ENCODE data around the gene ANXA11. TPM values are rescaled to one million over a fixed set of nuclear protein-coding genes. Genes with fewer than 3 reads are reported as not detected.
A peak's percentile ranks its signal among the peaks of the same experiment; 100 is the strongest.

The ANXA11 gene
- total RNA-seq, 1 experiment from 2014 or later: 93.8 TPM

- POLR2A ChIA-PET: interaction anchor here (0.6 kb wide), 1 partner anchor 74 kb away, joined by 3 read pairs; no protein-coding TSS in a partner anchor
- no peaks in the 10 kb centered on the region for H3K9me3 Mint-ChIP-seq (ENCODE audit: unreplicated experiment)
- TF ChIP-seq CTCF (IDR thresholded peaks at IDR 0.05; ENCODE audit: unreplicated experiment): no peak
- intact Hi-C loops (cut with micrococcal nuclease): no loop called here
- no peaks in the 10 kb centered on the region for H3K27me3 Mint-ChIP-seq (ENCODE audit: insufficient read depth, unreplicated experiment)
- DNase-seq (ENCODE audit: unreplicated experiment): no peak
- no peaks in the 10 kb centered on the region for H3K4me1 Mint-ChIP-seq (ENCODE audit: insufficient read depth, unreplicated experiment)
- no peak overlapping the region for H3K4me3 Mint-ChIP-seq (ENCODE audit: unreplicated experiment)
- H3K36me3 Mint-ChIP-seq (ENCODE audit: insufficient read depth, unreplicated experiment): no peaks in the 10 kb centered on the region
- H3K27ac Mint-ChIP-seq (ENCODE audit: low read depth, unreplicated experiment): no peak overlapping the region
- CTCF ChIA-PET: interaction anchor here (0.6 to 1.1 kb wide), 2 partner anchors 68 to 164 kb away, joined by 3 to 5 read pairs; no protein-coding TSS in a partner anchor
- BruUV-seq (replicated peaks): no TSS peak
Measured at GRCh38 chr10:80211786-80212185, 6.4 kb upstream of the ANXA11 start.

- no peak for DNase-seq (ENCODE audit: unreplicated experiment)
- no peaks in the 10 kb centered on the region for H3K9me3 Mint-ChIP-seq (ENCODE audit: unreplicated experiment)
- ChIA-PET CTCF (no interaction called here), POLR2A (no interaction called here)
- no peak overlapping the region for H3K27ac Mint-ChIP-seq (ENCODE audit: low read depth, unreplicated experiment)
- H3K36me3 Mint-ChIP-seq (ENCODE audit: insufficient read depth, unreplicated experiment): no peaks in the 10 kb centered on the region
- intact Hi-C loops (cut with micrococcal nuclease): no loop called here
- no peaks in the 10 kb centered on the region for H3K27me3 Mint-ChIP-seq (ENCODE audit: insufficient read depth, unreplicated experiment)
- no peak overlapping the region for H3K4me3 Mint-ChIP-seq (ENCODE audit: unreplicated experiment)
- no TSS peak for BruUV-seq (replicated peaks)
- peaks cover 5% of the 10 kb centered on the region for H3K4me1 Mint-ChIP-seq (ENCODE audit: insufficient read depth, unreplicated experiment)
- no peak for TF ChIP-seq CTCF (IDR thresholded peaks at IDR 0.05; ENCODE audit: unreplicated experiment)
Measured at GRCh38 chr10:80210259-80210658, 4.9 kb upstream of the ANXA11 start.

- peak overlapping the region; percentile 88 for H3K27ac Mint-ChIP-seq (ENCODE audit: low read depth, unreplicated experiment)
- ChIA-PET CTCF (interaction anchor here (0.8 to 2.2 kb wide), 4 partner anchors 43 to 149 kb away, joined by 3 to 11 read pairs (median 3); no protein-coding TSS in a partner anchor), POLR2A (interaction anchor here (0.7 to 2.5 kb wide), 9 partner anchors 10 to 222 kb away, joined by 3 to 9 read pairs (median 4); no protein-coding TSS in a partner anchor)
- peaks cover 22% of the 10 kb centered on the region for H3K4me1 Mint-ChIP-seq (ENCODE audit: insufficient read depth, unreplicated experiment)
- no peaks in the 10 kb centered on the region for H3K36me3 Mint-ChIP-seq (ENCODE audit: insufficient read depth, unreplicated experiment)
- no peaks in the 10 kb centered on the region for H3K27me3 Mint-ChIP-seq (ENCODE audit: insufficient read depth, unreplicated experiment)
- intact Hi-C loops (cut with micrococcal nuclease): loop anchor here (2.0 to 5.0 kb wide), 2 partner anchors 49 to 131 kb away; partner anchors contain the start of gene TMEM254
- H3K4me3 Mint-ChIP-seq (ENCODE audit: unreplicated experiment): peak overlapping the region; percentile 77
- BruUV-seq (replicated peaks): TSS peak; percentile 61
- no peak for DNase-seq (ENCODE audit: unreplicated experiment)
- no peak for TF ChIP-seq CTCF (IDR thresholded peaks at IDR 0.05; ENCODE audit: unreplicated experiment)
- no peaks in the 10 kb centered on the region for H3K9me3 Mint-ChIP-seq (ENCODE audit: unreplicated experiment)
Measured at GRCh38 chr10:80207768-80208370, 2.5 kb upstream of the ANXA11 start.

GRCh38 chr10:80206277-80206655, 929 bp upstream of the ANXA11 start:
- peak overlapping the region; percentile 88 for H3K27ac Mint-ChIP-seq (ENCODE audit: low read depth, unreplicated experiment)
- no peak for DNase-seq (ENCODE audit: unreplicated experiment)
- H3K36me3 Mint-ChIP-seq (ENCODE audit: insufficient read depth, unreplicated experiment): no peaks in the 10 kb centered on the region
- intact Hi-C loops (cut with micrococcal nuclease): loop anchor here (2.0 to 5.0 kb wide), 2 partner anchors 47 to 129 kb away; partner anchors contain the start of gene TMEM254
- POLR2A ChIA-PET: interaction anchor here (0.6 to 2.5 kb wide), 2 partner anchors 48 to 536 kb away, joined by 4 to 9 read pairs; no protein-coding TSS in a partner anchor
- no peaks in the 10 kb centered on the region for H3K9me3 Mint-ChIP-seq (ENCODE audit: unreplicated experiment)
- BruUV-seq (replicated peaks): no TSS peak
- CTCF ChIA-PET: interaction anchor here (0.9 to 2.2 kb wide), 2 partner anchors 48 to 62 kb away, joined by 3 to 11 read pairs; no protein-coding TSS in a partner anchor
- H3K4me1 Mint-ChIP-seq (ENCODE audit: insufficient read depth, unreplicated experiment): peaks cover 38% of the 10 kb centered on the region
- no peaks in the 10 kb centered on the region for H3K27me3 Mint-ChIP-seq (ENCODE audit: insufficient read depth, unreplicated experiment)
- no peak for TF ChIP-seq CTCF (IDR thresholded peaks at IDR 0.05; ENCODE audit: unreplicated experiment)
- peak overlapping the region; percentile 77 for H3K4me3 Mint-ChIP-seq (ENCODE audit: unreplicated experiment)
